ENCODE results near the gene SIX6.
A peak's percentile ranks its signal among the peaks of the same experiment; 100 is the strongest.

SIX6 gene

GRCh38 chr14:60514378-60514740 is 5.4 kb downstream of the SIX6 start:
- ATAC-seq (no peak), DNase-seq (no peak)

DNA sequence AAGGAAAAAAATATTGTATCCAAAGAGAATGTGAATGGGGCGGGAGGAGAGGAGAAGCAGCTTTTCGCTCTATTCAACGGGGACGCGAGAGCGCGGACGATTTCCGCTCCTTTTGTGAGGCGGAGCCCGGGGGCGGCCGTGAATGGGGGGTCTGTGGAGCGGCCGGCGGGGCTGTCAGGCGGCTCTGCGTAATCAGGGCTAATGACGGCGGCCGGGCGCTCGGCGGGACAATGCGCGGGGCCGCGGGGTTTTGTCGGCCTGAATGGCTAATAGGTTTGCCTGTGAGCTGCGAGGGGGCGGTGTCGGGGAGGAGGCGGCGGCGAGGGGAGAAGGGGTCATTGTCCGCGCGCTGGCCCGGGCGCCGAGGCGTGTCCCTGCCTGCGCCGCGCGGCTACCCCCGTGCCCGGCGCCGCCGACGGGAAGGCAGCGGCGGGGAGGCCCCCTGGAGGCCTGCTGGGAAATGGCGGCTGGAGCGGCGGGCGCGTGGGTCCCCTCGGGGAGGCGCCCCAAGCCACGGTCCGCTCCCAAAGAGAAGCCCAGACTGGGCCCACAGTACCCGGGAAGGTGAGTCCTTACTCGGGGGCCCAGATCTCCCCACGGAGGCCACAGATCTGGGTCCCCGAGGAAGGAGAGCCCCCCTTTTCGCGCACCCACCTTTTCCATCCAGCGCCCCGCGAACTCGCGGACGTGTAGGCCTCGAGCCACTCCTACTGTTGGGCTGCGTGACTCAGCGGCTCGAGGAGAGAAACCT is 6.0 kb downstream of the SIX6 start:
- ATAC-seq (peak; percentile 66), DNase-seq (peak; percentile 35)

DNA sequence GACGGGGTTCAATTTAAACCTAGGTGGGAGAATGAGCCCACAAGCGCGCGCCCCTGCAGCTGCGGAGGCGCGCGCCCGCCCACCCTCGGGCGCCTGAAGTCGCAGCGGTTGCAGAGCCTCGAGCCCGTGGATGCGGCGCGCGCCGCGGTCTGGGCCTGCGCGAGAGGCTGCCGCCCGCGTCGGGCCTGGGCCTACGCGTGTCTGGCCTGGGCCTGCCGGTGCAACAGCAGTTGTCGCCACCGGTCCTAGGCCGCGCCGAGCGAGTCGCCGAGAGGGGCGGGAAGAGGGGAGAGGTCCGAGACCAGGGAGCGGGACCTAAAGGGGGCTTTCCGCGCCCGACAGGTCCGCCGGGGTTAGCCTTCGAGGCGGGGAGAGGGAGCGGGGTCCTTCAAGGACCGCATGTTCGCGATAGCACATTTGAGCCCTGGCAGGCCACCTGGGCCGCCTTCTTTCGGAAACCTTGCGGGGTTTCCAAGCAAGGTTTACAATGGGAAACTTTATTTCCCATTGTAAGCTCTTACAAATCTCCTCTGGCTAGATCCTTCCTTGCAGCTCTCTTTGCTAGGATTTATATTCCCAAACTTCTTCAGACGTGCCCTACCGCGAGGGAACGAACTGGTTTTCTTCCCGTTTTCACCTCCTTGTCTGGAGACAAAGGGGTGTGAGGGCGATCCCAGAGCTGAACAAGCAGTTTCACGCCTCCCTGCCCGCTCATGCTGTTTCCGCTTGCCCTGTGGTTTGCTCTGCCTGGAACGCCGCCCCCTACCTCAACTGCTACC is 6.8 kb downstream of the SIX6 start:
- no peak for DNase-seq
- ATAC-seq, result peak; percentile 37

GRCh38 chr14:60532442-60532841 is 23.5 kb downstream of the SIX6 start:
- no peak for DNase-seq
- ATAC-seq, result no peak

DNA sequence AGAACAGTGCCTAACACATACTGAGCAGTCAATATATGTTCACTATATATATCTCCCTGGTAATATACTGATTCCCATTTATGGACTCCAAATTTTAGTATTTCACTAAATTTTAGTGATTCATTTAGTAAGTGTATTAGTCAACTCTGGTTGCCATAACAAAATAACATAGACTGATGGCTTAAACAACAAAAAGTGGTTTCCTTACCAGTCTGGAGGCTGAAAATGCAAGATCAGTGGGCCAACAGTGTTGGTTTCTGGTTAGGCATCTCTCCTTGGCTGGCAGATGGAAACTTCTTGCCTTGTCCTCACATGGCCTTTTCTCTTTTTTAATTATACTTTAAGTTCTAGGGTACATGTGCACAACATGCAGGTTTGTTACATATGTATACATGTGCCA is 28.7 kb downstream of the SIX6 start:
- ATAC-seq, result no peak

GRCh38 chr14:60544659-60545058 is 35.7 kb downstream of the SIX6 start:
- no peak for DNase-seq
- no peak for ATAC-seq

More for the DNA sequence above, 28.7 kb downstream of the SIX6 start:
- DNase-seq, result no peak

DNA sequence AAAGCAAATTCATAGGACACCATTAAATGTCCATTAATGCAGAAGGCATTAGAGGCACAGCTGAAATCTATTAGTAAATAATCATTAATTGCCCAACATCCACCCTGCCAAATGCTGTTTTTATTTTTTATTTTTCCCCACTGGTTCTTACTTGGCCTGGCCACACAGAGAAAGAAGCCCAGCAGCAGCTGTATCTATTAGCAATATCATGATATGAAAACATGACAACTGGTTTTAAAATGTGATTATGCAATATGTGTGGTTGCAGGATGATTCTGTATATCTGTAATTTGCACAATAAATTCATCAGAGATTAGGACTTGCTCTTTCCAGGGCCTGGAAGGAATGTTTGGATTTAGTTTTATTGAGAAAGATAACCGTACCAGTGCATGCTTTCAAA is 44.9 kb downstream of the SIX6 start:
- no peak for ATAC-seq
- DNase-seq, result no peak

- ATAC-seq (no peak), DNase-seq (peak; percentile 27)
These were observed 53.1 kb downstream of the SIX6 start for GRCh38 chr14:60561845-60562746.
